ENCODE measurements around the gene PCCA.
"Not testable (repeated sequence)": the region's sequence is repeated elsewhere in the genome, so short reads cannot be mapped to it uniquely, and the experiment has no call there.

Gene PCCA

GRCh38 chr13:100245104-100245503 is 156.2 kb downstream of the PCCA start:
- no peak for DNase-seq (ENCODE audit: low read depth)

- no peak for DNase-seq (ENCODE audit: low read depth)
Observed at GRCh38 chr13:100247937-100248336, 159.0 kb downstream of the PCCA start.

GRCh38 chr13:100254002-100254401 is 165.1 kb downstream of the PCCA start:
- no peak for DNase-seq (ENCODE audit: low read depth)

DNA sequence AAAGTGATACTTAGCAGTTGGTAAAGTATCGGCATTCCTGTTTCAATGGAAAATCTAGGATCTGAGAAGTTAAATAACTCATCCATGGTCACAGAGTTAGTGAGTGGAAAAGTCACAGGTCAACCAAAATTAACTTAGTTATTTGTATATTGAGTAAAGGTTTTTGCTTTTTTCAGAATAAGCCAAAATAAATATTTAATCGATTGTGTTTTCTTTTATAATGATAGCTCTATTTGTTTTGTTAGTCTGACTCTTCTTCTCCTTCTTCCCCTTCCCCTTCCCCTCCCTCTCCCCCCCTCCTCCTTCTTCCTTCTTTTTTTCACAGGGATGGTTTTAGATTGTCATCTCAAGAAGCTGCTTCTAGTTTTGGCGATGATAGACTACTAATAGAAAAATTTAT is 173.5 kb downstream of the PCCA start:
- DNase-seq (ENCODE audit: low read depth): no peak

DNA sequence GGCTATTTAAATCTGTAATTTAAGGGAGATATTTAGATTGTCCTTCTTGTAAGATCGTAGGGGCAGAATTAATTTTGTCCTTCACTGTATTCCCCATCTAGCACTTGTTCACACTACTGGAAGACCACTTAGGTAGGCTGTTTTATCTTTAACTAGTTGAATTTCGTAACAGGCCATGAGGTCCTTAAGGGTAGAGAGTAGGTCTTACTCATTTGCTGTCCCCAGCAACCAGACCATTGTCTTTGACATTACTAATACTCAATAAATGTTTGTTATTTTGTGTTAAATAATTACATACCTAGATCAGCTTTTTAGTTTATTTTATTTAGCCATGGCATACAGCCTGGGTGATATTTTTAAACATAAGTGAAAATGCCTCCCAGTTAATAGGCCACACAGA is 177.1 kb downstream of the PCCA start:
- DNase-seq (ENCODE audit: low read depth): no peak

- no peak for DNase-seq (ENCODE audit: low read depth)
Observed at GRCh38 chr13:100269837-100270236, 180.9 kb downstream of the PCCA start.

DNA sequence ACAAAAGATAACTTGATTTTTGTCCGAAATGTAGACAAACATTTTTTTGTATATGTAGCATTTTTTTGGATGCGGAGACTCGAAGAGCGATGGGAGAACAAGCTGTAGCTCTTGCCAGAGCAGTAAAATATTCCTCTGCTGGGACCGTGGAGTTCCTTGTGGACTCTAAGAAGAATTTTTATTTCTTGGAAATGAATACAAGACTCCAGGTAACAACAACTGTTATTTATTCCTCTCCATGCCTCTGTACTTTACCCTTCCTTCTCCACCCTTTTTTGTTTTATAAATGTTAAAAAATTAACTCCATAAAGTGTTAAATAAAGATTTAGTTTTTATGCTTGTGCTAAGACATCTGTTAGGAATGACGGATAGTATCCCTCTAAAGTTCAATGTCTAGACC is 184.2 kb downstream of the PCCA start:
- DNase-seq (ENCODE audit: low read depth): no peak

DNA sequence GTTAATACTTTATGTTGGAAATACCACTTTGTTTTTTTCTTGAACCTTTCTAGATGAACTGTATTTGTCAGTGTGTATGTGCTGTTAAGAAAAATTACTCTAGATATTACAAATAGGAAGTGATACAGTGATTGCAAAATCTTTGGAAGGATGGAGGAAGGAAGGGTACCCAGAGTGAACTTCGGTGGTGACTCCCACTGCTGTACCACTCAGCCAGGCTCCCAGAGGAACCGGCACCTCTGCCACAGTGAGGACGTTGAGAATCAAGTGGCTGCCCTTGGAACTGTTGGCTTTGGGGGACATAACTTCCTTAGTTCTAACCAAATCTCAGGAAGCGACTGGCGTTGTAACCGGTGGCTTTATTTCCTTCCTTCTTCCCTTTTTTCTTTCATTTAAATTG is 184.7 kb downstream of the PCCA start:
- no peak for DNase-seq (ENCODE audit: low read depth)

DNA sequence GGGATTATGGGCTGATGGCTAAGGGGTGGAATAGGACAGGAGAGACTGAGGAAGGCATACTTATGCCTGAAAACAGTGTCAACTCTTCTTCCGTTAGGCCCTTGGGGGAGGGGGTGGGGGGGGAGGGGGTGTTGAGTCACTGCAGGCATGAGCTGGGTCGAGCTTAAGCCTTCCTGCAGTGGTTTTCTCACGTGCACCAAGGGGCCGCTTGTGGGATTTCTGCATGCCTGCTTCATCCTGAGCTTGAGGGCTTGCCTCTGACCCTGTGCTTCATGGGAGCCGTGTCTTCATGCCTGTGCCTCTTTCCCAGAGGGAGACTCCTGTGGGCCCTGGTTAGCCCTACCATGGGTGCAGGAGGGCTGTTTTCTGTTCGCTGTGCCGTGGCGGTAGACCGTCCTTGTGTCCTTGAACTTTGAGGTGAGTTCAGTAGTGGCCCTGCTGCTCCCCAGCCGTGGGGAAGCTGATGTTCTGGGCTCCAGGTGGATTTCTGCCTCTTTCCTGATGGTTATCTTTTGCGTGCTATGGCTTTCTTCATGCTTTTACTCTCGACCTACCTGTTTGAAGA is 186.1 kb downstream of the PCCA start:
- no peak for DNase-seq (ENCODE audit: low read depth)

- no peak for DNase-seq (ENCODE audit: low read depth)
Observed at GRCh38 chr13:100275746-100276145, 186.9 kb downstream of the PCCA start.

- no peak for DNase-seq (ENCODE audit: low read depth)
Observed at GRCh38 chr13:100280681-100281080, 191.8 kb downstream of the PCCA start.

GRCh38 chr13:100282306-100282705 is 193.4 kb downstream of the PCCA start:
- not testable (repeated sequence) for DNase-seq (ENCODE audit: low read depth)

GRCh38 chr13:100290165-100290801 is 201.4 kb downstream of the PCCA start:
- no peak for DNase-seq (ENCODE audit: low read depth)

DNA sequence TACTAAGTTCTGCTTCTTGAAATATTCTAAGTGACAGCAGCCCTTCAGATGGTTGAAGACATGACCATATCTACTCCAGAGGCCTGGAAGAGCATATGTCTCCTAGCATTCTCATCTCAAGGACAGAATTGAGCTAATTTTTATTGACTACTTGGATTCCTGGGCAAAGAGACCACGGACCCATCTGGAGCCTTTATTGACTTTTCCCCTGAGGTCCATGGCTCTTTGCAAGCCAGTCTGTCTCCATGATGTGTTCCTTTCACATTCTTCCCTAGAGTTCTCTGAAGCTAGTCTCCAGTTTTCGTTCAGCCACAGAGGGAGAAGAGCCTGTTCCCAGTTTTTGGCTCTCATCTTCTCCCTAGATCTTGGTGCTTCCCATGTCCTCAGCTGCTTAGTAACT is 202.7 kb downstream of the PCCA start:
- DNase-seq (ENCODE audit: low read depth): no peak

DNA sequence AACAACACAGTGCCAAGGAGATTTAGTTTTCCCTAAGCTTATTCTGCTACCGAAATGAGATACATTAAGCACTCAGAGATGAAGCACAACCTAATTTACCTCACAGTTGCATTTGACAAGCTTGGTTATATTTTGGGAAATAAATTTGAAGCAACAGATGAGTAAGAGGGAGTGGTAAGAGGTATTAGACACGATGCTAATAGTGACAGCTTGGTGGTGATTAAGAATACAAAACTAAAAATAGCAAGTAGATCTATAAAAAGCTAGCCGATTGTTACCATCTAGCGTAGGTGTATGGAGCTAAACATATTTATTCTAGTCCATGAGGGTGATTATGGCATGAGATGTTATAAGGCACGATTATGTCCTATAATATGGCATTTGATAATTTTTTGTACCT is 208.5 kb downstream of the PCCA start:
- DNase-seq (ENCODE audit: low read depth): no peak

GRCh38 chr13:100298116-100298681 is 209.3 kb downstream of the PCCA start:
- no peak for DNase-seq (ENCODE audit: low read depth)

- no peak for DNase-seq (ENCODE audit: low read depth)
Observed at GRCh38 chr13:100298691-100299090, 209.8 kb downstream of the PCCA start.

DNA sequence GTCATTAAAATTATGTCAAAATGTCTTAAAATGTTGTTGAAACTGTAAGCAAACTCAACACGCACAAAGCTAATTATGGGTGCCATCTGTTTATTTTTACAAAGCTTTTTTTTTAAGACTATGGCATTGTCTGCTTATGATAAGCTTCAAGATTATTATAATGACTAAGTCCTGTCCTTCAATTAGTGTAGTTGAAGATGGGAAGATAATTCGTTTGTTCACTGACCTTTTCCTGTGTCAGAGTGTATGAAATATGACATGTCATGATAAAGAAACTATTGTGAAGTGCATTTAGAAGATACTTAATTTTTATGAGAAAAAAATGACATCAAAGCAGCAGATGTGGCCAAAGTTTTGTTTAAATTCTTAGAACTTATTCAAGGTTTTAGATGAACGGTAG is 211.3 kb downstream of the PCCA start:
- DNase-seq (ENCODE audit: low read depth): no peak

DNA sequence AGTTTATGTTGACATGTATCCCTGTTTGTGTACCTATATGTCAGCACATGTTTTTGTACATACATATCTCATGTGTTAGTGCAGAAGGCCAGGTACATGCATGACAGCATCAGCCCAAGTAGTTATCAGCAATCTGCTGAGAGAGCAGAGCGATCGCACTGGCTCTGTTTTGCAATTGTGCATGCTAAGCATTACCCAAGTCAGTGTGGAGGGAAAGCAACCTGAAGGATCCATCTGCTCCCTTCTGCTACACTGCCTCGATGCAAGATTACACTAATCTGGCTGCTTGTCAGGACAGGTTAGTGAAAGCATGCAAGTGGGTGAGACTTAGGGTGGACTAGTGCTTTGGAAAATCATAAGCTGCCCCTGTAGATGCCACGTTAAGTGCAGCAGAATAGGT is 211.8 kb downstream of the PCCA start:
- no peak for DNase-seq (ENCODE audit: low read depth)

- no peak for DNase-seq (ENCODE audit: low read depth)
Observed at GRCh38 chr13:100301418-100301817, 212.5 kb downstream of the PCCA start.

GRCh38 chr13:100302391-100302790 is 213.5 kb downstream of the PCCA start:
- DNase-seq (ENCODE audit: low read depth): no peak

- DNase-seq (ENCODE audit: low read depth): no peak
Observed at GRCh38 chr13:100304229-100304628, 215.3 kb downstream of the PCCA start.

DNA sequence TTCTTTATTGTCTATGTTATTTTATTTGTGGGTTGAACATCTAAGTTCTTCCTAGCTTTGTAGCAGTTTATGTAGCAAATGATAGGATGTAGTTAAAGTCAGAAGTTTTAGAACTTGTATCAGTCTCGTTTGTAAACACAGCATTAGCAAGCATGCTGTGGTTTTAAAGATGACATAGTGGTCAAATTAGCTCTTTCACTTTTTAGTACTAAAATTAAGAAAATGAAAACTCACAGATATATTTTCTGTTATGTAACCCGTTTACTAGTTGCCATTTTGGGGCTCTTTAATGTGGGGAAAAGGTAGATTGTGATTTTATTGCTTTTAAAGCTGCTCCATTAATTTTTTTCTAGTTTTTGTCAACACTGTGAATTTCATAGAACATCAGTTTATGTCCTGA is 216.5 kb downstream of the PCCA start:
- no peak for DNase-seq (ENCODE audit: low read depth)

GRCh38 chr13:100306030-100306429 is 217.1 kb downstream of the PCCA start:
- no peak for DNase-seq (ENCODE audit: low read depth)
